IMR-90 (cell line): ENCODE data around the gene MGAT4D. TPM values are rescaled to one million over a fixed set of nuclear protein-coding genes. Genes with fewer than 3 reads are reported as not detected.

Source experiments
- ATAC-seq: fragments of 200-7000 bp; cut with Tn5 transposase; 2 replicates; pipeline ENCODE4 v1.9.1; 2020; ENCODE audit warnings: low read depth, mild to moderate bottlenecking, moderate library complexity
- BruUV-seq: library from RNA; stranded (reverse); fragments of 400-500 nt; replicated peaks from 2 replicates; lab custom pipeline; 2021; lab: Mats Ljungman, UMichigan
- CTCF ChIA-PET: fragments of 300-600 bp; formaldehyde crosslinking; extraction: SDS; loops from one replicate; lab custom pipeline; 2021; ENCODE audit warnings: antibody characterized with exemption; lab: Yijun Ruan, JAX
- POLR2A ChIA-PET: fragments of 300-600 bp; sonication (Branson Sonifier 250); formaldehyde crosslinking; loops from one replicate; lab custom pipeline; 2022; ENCODE audit warnings: antibody characterized with exemption; ENCODE audit not compliant: unreplicated experiment; lab: Charles Lee
- DNase-seq: peaks from one replicate; pipeline ENCODE4 v3.0.0; 2013
- H2AFZ ChIP-seq: replicated peaks from 2 replicates; pipeline ENCODE3; 2013; ENCODE audit warnings: low read length, mild to moderate bottlenecking; ENCODE audit not compliant: poor library complexity
- H2AK5ac ChIP-seq: 2 replicates; pipeline ENCODE4 v1.6.1; 2013; ENCODE audit warnings: low read depth, low read length, inconsistent platforms
- H2AK9ac ChIP-seq: replicated peaks from 2 replicates; pipeline ENCODE3; 2013; ENCODE audit warnings: mild to moderate bottlenecking, low read depth, low read length, moderate library complexity; ENCODE audit not compliant: poor library complexity
- H2BK120ac ChIP-seq: 2 replicates; pipeline ENCODE4 v1.6.1; 2013; ENCODE audit warnings: low read depth, low read length, inconsistent platforms
- H2BK15ac ChIP-seq: 3 replicates; pipeline ENCODE4 v1.6.1; 2013; ENCODE audit warnings: low read depth, low read length, inconsistent platforms
- H2BK20ac ChIP-seq: 2 replicates; pipeline ENCODE4 v1.6.1; 2013; ENCODE audit warnings: low read depth, mild to moderate bottlenecking, inconsistent platforms, low read length, moderate library complexity
- H2BK5ac ChIP-seq: 2 replicates; pipeline ENCODE4 v1.6.1; 2013; ENCODE audit warnings: mild to moderate bottlenecking, low read depth, low read length, inconsistent platforms; ENCODE audit not compliant: poor library complexity, severe bottlenecking
- H3K14ac ChIP-seq: replicated peaks from 2 replicates; pipeline ENCODE4 v1.6.1; 2013; ENCODE audit warnings: low read depth, low read length, inconsistent platforms
- H3K18ac ChIP-seq: 2 replicates; pipeline ENCODE4 v1.6.1; 2013; ENCODE audit warnings: low read depth, low read length, control low read depth
- H3K23ac ChIP-seq: 2 replicates; pipeline ENCODE4 v1.6.1; 2013; ENCODE audit warnings: low read depth, low read length, inconsistent platforms
- H3K27ac ChIP-seq: 2 replicates; pipeline ENCODE4 v1.5.1; 2013; ENCODE audit warnings: mild to moderate bottlenecking, control low read depth, low read length; ENCODE audit not compliant: insufficient read depth
- H3K27me3 ChIP-seq: 2 replicates; pipeline ENCODE4 v1.6.1; 2013; ENCODE audit warnings: low read length; ENCODE audit not compliant: control insufficient read depth, insufficient read depth
- H3K36me3 ChIP-seq: 2 replicates; pipeline ENCODE4 v1.6.1; 2013; ENCODE audit warnings: low read length, mixed read lengths; ENCODE audit not compliant: control insufficient read depth, insufficient read depth
- H3K4ac ChIP-seq: 2 replicates; pipeline ENCODE4 v1.6.1; 2013; ENCODE audit warnings: low read depth, low read length, inconsistent platforms
- H3K4me1 ChIP-seq: 2 replicates; pipeline ENCODE4 v1.6.1; 2013; ENCODE audit warnings: low read length, mixed read lengths; ENCODE audit not compliant: control insufficient read depth, insufficient read depth
- H3K4me2 ChIP-seq: 2 replicates; pipeline ENCODE4 v1.6.1; 2013; ENCODE audit warnings: low read depth, mild to moderate bottlenecking, control low read depth, low read length, moderate library complexity
- H3K4me3 ChIP-seq: 2 replicates; pipeline ENCODE4 v1.5.1; 2013; ENCODE audit warnings: low read depth, mild to moderate bottlenecking, control low read depth, low read length, moderate library complexity; ENCODE audit not compliant: insufficient read depth
- H3K56ac ChIP-seq: 2 replicates; pipeline ENCODE4 v1.6.1; 2013; ENCODE audit warnings: low read length, inconsistent platforms; ENCODE audit not compliant: insufficient read depth; ENCODE audit errors: extremely low read depth
- H3K79me1 ChIP-seq, 2 experiments: 2 replicates each; pipeline ENCODE4 v1.6.1; 2013; ENCODE audit warnings: low read length in 2 of 2, inconsistent platforms in 1 of 2, low read depth in 1 of 2
- H3K9ac ChIP-seq: 2 replicates; pipeline ENCODE4 v1.6.1; 2013; ENCODE audit warnings: low read depth, low read length, control low read depth
- H3K9me1 ChIP-seq: 2 replicates; pipeline ENCODE4 v1.6.1; 2013; ENCODE audit warnings: low read length, inconsistent platforms; ENCODE audit not compliant: insufficient read depth
- H3K9me3 ChIP-seq: 2 replicates; pipeline ENCODE4 v1.6.1; 2013; ENCODE audit warnings: low read length; ENCODE audit not compliant: control insufficient read depth, insufficient read depth
- H4K20me1 ChIP-seq: 2 replicates; pipeline ENCODE4 v1.6.1; 2013; ENCODE audit warnings: low read length, inconsistent platforms; ENCODE audit not compliant: insufficient read depth
- H4K5ac ChIP-seq: 2 replicates; pipeline ENCODE4 v1.6.1; 2013; ENCODE audit warnings: mild to moderate bottlenecking, low read depth, low read length, control low read depth
- H4K8ac ChIP-seq, 2 experiments: 2 replicates each; pipeline ENCODE4 v1.6.1; 2013; ENCODE audit warnings: low read depth in 2 of 2, low read length in 2 of 2, control low read depth in 1 of 2, inconsistent platforms in 1 of 2
- H4K91ac ChIP-seq: 2 replicates; pipeline ENCODE4 v1.6.1; 2013; ENCODE audit warnings: low read depth, low read length, inconsistent platforms; ENCODE audit not compliant: insufficient read depth
- BHLHE40 ChIP-seq: fragments of 150-350 bp; IDR thresholded peaks from 2 replicates; pipeline ENCODE4 v1.6.1; 2016; ENCODE audit warnings: mild to moderate bottlenecking, low read depth, low read length
- CEBPB ChIP-seq: IDR thresholded peaks from 2 replicates; pipeline ENCODE4 v1.6.1; 2012; ENCODE audit warnings: low read depth, low read length, improper control_type of control experiment
- CHD1 ChIP-seq: IDR thresholded peaks from 2 replicates; pipeline ENCODE4 v1.6.1; 2012; ENCODE audit warnings: low read depth, low read length, improper control_type of control experiment
- FOS ChIP-seq: fragments of 150-350 bp; IDR thresholded peaks from 2 replicates; pipeline ENCODE4 v1.6.1; 2016; ENCODE audit warnings: low read depth, low read length
- MAFK ChIP-seq: IDR thresholded peaks from 2 replicates; pipeline ENCODE4 v1.6.1; 2012; ENCODE audit warnings: low read depth, low read length, improper control_type of control experiment
- MAZ ChIP-seq: IDR thresholded peaks from 2 replicates; pipeline ENCODE4 v1.6.1; 2012; ENCODE audit warnings: low read depth, mild to moderate bottlenecking, low read length, improper control_type of control experiment, moderate library complexity, borderline replicate concordance
- MXI1 ChIP-seq: IDR thresholded peaks from 2 replicates; pipeline ENCODE4 v1.6.1; 2012; ENCODE audit warnings: low read depth, mild to moderate bottlenecking, low read length, moderate library complexity, borderline replicate concordance
- NFE2L2 ChIP-seq: fragments of 150-350 bp; IDR thresholded peaks from 2 replicates; pipeline ENCODE4 v1.6.1; 2016; ENCODE audit warnings: low read depth, mild to moderate bottlenecking, low read length
- POLR2A ChIP-seq: IDR thresholded peaks from 2 replicates; pipeline ENCODE4 v1.6.1; 2012; ENCODE audit warnings: mild to moderate bottlenecking, low read depth, low read length
- RAD21 ChIP-seq: IDR thresholded peaks from 2 replicates; pipeline ENCODE4 v1.6.1; 2012; ENCODE audit warnings: low read length, improper control_type of control experiment
- RCOR1 ChIP-seq: IDR thresholded peaks from 2 replicates; pipeline ENCODE4 v1.6.1; 2012; ENCODE audit warnings: mild to moderate bottlenecking, low read length, improper control_type of control experiment; ENCODE audit not compliant: insufficient replicate concordance
- RFX5 ChIP-seq: IDR thresholded peaks from 2 replicates; pipeline ENCODE4 v1.8.0; 2012; ENCODE audit warnings: low read depth, mild to moderate bottlenecking, low read length, moderate library complexity
- SMC3 ChIP-seq: fragments of 150-350 bp; IDR thresholded peaks from 2 replicates; pipeline ENCODE4 v1.6.1; 2016; ENCODE audit warnings: low read depth, mild to moderate bottlenecking, antibody characterized with exemption, low read length, moderate library complexity
- WGBS, 2 experiments: methylation state at CpG; one replicate each; pipeline versions ENCODE4 v1.1.5 to v1.1.7; 2013; ENCODE audit warnings: missing lambda C conversion rate in 2 of 2; ENCODE audit not compliant: insufficient read length in 1 of 2; ENCODE audit errors: extremely low coverage in 2 of 2; 5-methylcytosine and 5-hydroxymethylcytosine counted together
- dilution Hi-C: fragments of 300-500 bp; cut with HindIII; formaldehyde crosslinking; loops from one replicate; pipeline ENCODE4 v1.14.3; 2018; ENCODE audit warnings: low sequenced_read_pairs; ENCODE audit not compliant: unreplicated experiment
- in situ Hi-C: fragments of 300-500 bp; cut with MboI; formaldehyde crosslinking; loops from 3 replicates; pipeline ENCODE4 v1.14.3; 2019; ENCODE audit warnings: low sequenced_read_pairs, inconsistent platforms, mixed read lengths
- intact Hi-C: fragments of 100-400 bp; cut with micrococcal nuclease; formaldehyde crosslinking; loops from 2 replicates; pipeline ENCODE4 v1.10.0; 2022
- polyA plus RNA-seq, 3 experiments: library from polyadenylated mRNA; depleted of rRNA; stranded (reverse); fragments of >200 nt; gene quantifications; 2 replicates each; pipeline ENCODE4 v1.2.3, GENCODE V29; 2012; ENCODE audit warnings: low replicate concordance in 1 of 3
- total RNA-seq: library from RNA; depleted of rRNA; stranded (reverse); fragments of >200 nt; gene quantifications from 2 replicates; pipeline ENCODE4 v1.2.3, GENCODE V29; 2012
- TF ChIP-seq, protein P1 (sequence below): conservative IDR thresholded peaks from 2 replicates; pipeline ENCODE4 v1.5.1; 2012; ENCODE audit warnings: mild to moderate bottlenecking, low read depth, low read length, improper control_type of control experiment
- TF ChIP-seq, protein P2 (sequence below): fragments of 150-350 bp; IDR thresholded peaks from 2 replicates; pipeline ENCODE4 v1.6.1; 2017; ENCODE audit warnings: mild to moderate bottlenecking, antibody characterized with exemption, low read length, low read depth
- TF ChIP-seq, protein P3 (sequence below): fragments of 150-350 bp; IDR thresholded peaks from 2 replicates; pipeline ENCODE4 v1.6.1; 2016; ENCODE audit warnings: low read depth, mild to moderate bottlenecking, low read length, moderate library complexity, borderline replicate concordance

Gene MGAT4D
- total and polyA plus RNA-seq, 2 of the 4 experiments (the other 2 are of a cell fraction) = not detected

DNA sequence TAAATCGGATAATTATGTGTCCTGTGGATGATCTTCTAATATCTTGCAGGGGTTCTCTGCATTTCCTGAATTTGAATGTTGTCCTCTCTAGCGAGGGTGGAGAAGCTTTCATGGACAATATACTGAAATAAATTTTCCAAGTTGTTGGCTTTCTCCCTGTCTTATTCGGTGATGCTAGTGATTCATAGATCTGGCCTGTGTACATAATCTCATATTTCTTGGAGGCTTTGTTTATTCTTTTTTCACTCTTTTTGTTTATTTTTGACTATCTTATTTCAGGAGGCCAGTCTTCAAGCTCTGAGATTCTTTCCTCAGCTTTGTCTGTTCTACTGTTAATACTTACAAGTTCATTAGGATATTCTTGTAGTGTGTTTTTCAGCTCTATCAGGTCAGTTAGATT is 49.9 kb downstream of the MGAT4D start:
- no peak overlapping the region for H2AK9ac ChIP-seq
- H3K14ac ChIP-seq = no peak overlapping the region
- no peak overlapping the region for H3K9ac ChIP-seq
- no peak overlapping the region for H3K18ac ChIP-seq
- no peak overlapping the region for H3K4ac ChIP-seq
- no peak overlapping the region for H2BK15ac ChIP-seq
- H3K9me1 ChIP-seq = no peaks in the 10 kb centered on the region
- no TSS peak for BruUV-seq
- H2BK120ac ChIP-seq = no peak overlapping the region
- H2AFZ ChIP-seq = no peak overlapping the region
- H3K27ac ChIP-seq = no peak overlapping the region
- H3K56ac ChIP-seq = no peak overlapping the region
- H3K27me3 ChIP-seq = peaks cover 5% of the 10 kb centered on the region; the same call in 1 of the 2 replicates
- H2BK20ac ChIP-seq = no peak overlapping the region
- H3K79me1 ChIP-seq = no peaks in the 10 kb centered on the region
- H3K23ac ChIP-seq = no peak overlapping the region
- H2AK5ac ChIP-seq = no peak overlapping the region
- H4K5ac ChIP-seq = no peak overlapping the region
- H4K91ac ChIP-seq = no peak overlapping the region
- POLR2A ChIA-PET = no interaction called here
- intact Hi-C loops = no loop called here
- dilution Hi-C loops = no loop called here
- TF ChIP-seq, protein P1, sequence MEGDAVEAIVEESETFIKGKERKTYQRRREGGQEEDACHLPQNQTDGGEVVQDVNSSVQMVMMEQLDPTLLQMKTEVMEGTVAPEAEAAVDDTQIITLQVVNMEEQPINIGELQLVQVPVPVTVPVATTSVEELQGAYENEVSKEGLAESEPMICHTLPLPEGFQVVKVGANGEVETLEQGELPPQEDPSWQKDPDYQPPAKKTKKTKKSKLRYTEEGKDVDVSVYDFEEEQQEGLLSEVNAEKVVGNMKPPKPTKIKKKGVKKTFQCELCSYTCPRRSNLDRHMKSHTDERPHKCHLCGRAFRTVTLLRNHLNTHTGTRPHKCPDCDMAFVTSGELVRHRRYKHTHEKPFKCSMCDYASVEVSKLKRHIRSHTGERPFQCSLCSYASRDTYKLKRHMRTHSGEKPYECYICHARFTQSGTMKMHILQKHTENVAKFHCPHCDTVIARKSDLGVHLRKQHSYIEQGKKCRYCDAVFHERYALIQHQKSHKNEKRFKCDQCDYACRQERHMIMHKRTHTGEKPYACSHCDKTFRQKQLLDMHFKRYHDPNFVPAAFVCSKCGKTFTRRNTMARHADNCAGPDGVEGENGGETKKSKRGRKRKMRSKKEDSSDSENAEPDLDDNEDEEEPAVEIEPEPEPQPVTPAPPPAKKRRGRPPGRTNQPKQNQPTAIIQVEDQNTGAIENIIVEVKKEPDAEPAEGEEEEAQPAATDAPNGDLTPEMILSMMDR = no peak
- TF ChIP-seq, protein P2, sequence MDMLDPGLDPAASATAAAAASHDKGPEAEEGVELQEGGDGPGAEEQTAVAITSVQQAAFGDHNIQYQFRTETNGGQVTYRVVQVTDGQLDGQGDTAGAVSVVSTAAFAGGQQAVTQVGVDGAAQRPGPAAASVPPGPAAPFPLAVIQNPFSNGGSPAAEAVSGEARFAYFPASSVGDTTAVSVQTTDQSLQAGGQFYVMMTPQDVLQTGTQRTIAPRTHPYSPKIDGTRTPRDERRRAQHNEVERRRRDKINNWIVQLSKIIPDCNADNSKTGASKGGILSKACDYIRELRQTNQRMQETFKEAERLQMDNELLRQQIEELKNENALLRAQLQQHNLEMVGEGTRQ = no peak
- TF ChIP-seq CHD1 = no peak
- no peak for TF ChIP-seq RFX5
- TF ChIP-seq, protein P3, sequence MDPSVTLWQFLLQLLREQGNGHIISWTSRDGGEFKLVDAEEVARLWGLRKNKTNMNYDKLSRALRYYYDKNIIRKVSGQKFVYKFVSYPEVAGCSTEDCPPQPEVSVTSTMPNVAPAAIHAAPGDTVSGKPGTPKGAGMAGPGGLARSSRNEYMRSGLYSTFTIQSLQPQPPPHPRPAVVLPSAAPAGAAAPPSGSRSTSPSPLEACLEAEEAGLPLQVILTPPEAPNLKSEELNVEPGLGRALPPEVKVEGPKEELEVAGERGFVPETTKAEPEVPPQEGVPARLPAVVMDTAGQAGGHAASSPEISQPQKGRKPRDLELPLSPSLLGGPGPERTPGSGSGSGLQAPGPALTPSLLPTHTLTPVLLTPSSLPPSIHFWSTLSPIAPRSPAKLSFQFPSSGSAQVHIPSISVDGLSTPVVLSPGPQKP = no peak
- TF ChIP-seq POLR2A = no peak
- TF ChIP-seq MXI1 = no peak
- no peak for TF ChIP-seq CEBPB
- no peak for TF ChIP-seq FOS
- no peak for TF ChIP-seq MAZ
- TF ChIP-seq MAFK = no peak
- TF ChIP-seq RCOR1 = no peak
- no peak for TF ChIP-seq RAD21
- TF ChIP-seq SMC3 = no peak
- no peak for TF ChIP-seq NFE2L2
- no peak for TF ChIP-seq BHLHE40
- H4K20me1 ChIP-seq = no peaks in the 10 kb centered on the region
- in situ Hi-C loops = no loop called here
- H4K8ac ChIP-seq = no peak overlapping the region
- no peaks in the 10 kb centered on the region for H3K9me3 ChIP-seq
- H3K4me3 ChIP-seq = no peak overlapping the region
- H3K36me3 ChIP-seq = no peaks in the 10 kb centered on the region
- CTCF ChIA-PET = interaction anchor here (1.9 kb wide), 1 partner anchor 22 kb away, joined by 6 read pairs; the partner anchor contains the start of gene CLGN
- no peak overlapping the region for H3K4me2 ChIP-seq
- no peaks in the 10 kb centered on the region for H3K4me1 ChIP-seq
- DNase-seq = no peak
- no peak for ATAC-seq
- no CpG with 5 or more reads among the region's 3 CpGs for WGBS, 2 experiments
- H2BK5ac ChIP-seq = no peak overlapping the region
